ENCODE results near the gene KDM6A.

- TF ChIP-seq CTCF (IDR thresholded peaks at IDR 0.05): no peak
- no peak for TF ChIP-seq EP300 (IDR thresholded peaks at IDR 0.05)
- TF ChIP-seq POLR2A (IDR thresholded peaks at IDR 0.05): no peak
These were observed 101.5 kb downstream of the KDM6A start for GRCh38 chrX:44974451-44974850.
